Measurements from ENCODE around the gene S1PR2.
"Not testable (repeated sequence)": the region's sequence is repeated elsewhere in the genome, so short reads cannot be mapped to it uniquely, and the experiment has no call there.

S1PR2 gene

DNA sequence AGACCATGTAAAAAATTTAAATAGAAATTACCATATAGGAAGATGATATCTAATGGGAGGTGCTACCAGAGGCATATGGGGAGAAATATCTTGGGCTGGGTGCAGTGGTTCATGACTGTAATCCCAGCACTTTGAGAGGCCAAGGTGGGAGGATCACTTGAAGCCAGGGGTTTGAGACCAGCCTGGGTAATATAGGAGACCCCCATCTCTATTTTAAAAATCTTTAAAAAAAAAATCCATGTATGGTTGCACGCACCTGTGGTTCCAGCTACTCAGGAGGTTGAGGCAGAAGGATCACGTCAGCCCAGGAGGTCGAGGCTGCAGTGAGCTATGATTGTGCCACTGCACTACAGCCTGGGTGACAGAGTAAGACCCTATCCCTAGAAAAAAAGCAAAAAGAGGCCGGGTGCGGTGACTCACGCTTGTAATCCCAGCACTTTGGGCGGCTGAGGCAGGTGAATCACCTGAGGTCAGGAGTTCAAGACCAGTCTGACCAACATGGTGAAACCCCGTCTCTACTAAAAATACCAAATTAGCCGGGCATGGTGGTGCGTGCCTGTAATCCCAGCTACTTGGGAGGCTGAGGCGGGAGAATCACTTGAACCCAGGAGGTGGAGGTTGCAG, 10.8 kb upstream of the S1PR2 start:
- H3K9me3 ChIP-seq (ENCODE audit: control extremely low read depth in 1 of 5, control insufficient read depth in 4 of 5, insufficient read depth in 2 of 5, low read depth in 1 of 5, low read length in 4 of 5); H3K4me3 ChIP-seq (ENCODE audit: control insufficient read depth in 1 of 7, extremely low read depth in 1 of 7, insufficient read depth in 4 of 7, low read depth in 2 of 7, low read length in 6 of 7); DNase-seq; H3K27ac ChIP-seq (ENCODE audit: insufficient read depth in 1 of 2, low read depth in 1 of 2, low read length in 2 of 2, poor library complexity in 1 of 2, severe bottlenecking in 2 of 2); H3K27me3 ChIP-seq (replicated peaks in 2 of 5; ENCODE audit: control insufficient read depth in 4 of 5, insufficient read depth in 5 of 5, low read length in 4 of 5); H3K36me3 ChIP-seq (ENCODE audit: control insufficient read depth in 4 of 4, insufficient read depth in 4 of 4, low read length in 3 of 4); CTCF ChIA-PET; POLR2A ChIA-PET: not testable (repeated sequence)
- peaks cover 0 to 12% (median 9%) of the 10 kb centered on the region in 4 experiments for H3K4me1 ChIP-seq (ENCODE audit: control extremely low read depth in 1 of 4, control insufficient read depth in 4 of 4, insufficient read depth in 4 of 4, low read length in 3 of 4)
- 98% methylated on average over 11 of the region's 11 CpGs for WGBS (ENCODE audit: insufficient coverage)

DNA sequence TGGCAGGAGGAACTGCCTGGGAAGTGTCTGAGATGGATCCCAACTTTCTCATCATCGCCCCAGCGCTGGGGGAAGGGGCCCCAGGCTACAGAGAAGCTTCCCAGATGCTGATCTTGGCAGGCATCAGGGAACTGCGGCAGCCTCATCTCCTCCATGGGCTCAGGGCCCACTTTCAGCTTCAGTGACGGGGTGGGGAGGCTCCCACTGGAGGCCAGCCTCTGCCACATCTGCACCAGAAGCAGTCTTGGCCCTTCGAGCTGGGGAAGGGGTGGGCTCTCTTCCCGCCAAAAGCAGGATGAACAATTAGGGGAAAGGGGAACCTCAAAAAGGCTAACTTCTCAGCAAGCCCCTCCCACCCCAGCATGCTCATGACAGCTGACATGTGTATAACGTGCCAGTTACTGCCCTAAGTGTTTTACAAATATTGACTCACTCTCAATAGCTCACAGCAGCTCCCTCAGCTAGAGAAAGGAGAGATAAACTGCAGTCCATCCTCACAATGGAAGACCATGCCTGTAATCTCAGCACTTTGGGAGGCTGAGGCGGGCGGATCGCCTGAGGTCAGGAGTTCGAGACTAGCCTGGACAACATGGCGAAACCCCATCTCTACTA, 7.1 kb upstream of the S1PR2 start:
- Histone ChIP-seq H3K27me3 (replicated peaks in 2 of 5; ENCODE audit: control insufficient read depth in 4 of 5, insufficient read depth in 5 of 5, low read length in 4 of 5) (no peaks in the 10 kb centered on the region), H3K4me1 (ENCODE audit: control extremely low read depth in 1 of 4, control insufficient read depth in 4 of 4, insufficient read depth in 4 of 4, low read length in 3 of 4) (peaks cover 0 to 25% (median 19%) of the 10 kb centered on the region in 4 experiments), H3K9me3 (ENCODE audit: control extremely low read depth in 1 of 5, control insufficient read depth in 4 of 5, insufficient read depth in 2 of 5, low read depth in 1 of 5, low read length in 4 of 5) (no peaks in the 10 kb centered on the region), H3K36me3 (ENCODE audit: control insufficient read depth in 4 of 4, insufficient read depth in 4 of 4, low read length in 3 of 4) (no peaks in the 10 kb centered on the region), H3K27ac (ENCODE audit: insufficient read depth in 1 of 2, low read depth in 1 of 2, low read length in 2 of 2, poor library complexity in 1 of 2, severe bottlenecking in 2 of 2) (no peak overlapping the region), H3K4me3 (ENCODE audit: control insufficient read depth in 1 of 7, extremely low read depth in 1 of 7, insufficient read depth in 4 of 7, low read depth in 2 of 7, low read length in 6 of 7) (no peak overlapping the region)
- ChIA-PET POLR2A (interaction anchor here (0.5 to 0.6 kb wide), 2 partner anchors 11 to 49 kb away, joined by 3 read pairs; no protein-coding TSS in a partner anchor), CTCF (interaction anchor here (0.6 to 1.5 kb wide), 4 partner anchors 10 to 136 kb away, joined by 3 to 5 read pairs (median 4); no protein-coding TSS in a partner anchor)
- peak in 2 of 3 donors; percentile 52 to 56 for DNase-seq
- WGBS (ENCODE audit: insufficient coverage), result 93% methylated on average over 3 of the region's 12 CpGs

DNA sequence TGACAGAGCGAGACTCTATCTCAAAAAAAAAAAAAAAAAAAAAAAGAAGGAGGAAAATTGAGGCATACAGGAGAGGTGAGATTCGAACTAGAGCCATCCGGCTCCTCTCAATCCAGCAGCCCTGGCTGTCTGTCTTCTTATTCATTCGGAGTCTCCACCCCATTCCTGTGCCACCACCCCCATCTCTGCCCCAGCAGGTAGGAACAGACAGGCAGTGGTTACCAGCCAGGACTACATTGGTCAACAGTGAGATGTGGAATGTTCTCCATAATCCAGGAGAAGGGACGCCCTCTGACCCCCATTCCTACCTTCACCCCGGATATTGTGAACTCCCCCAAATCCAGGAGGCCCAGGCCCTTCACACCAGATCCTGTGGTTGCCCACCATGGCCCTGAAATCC, 6.6 kb upstream of the S1PR2 start:
- no peaks in the 10 kb centered on the region for H3K36me3 ChIP-seq (ENCODE audit: control insufficient read depth in 4 of 4, insufficient read depth in 4 of 4, low read length in 3 of 4)
- no peak for DNase-seq
- CTCF ChIA-PET, result interaction anchor here (0.6 to 2.6 kb wide), 4 partner anchors 9 to 137 kb away, joined by 3 to 13 read pairs (median 4); no protein-coding TSS in a partner anchor
- WGBS (ENCODE audit: insufficient coverage), result 90% methylated on average over 3 of the region's 6 CpGs
- no peaks in the 10 kb centered on the region for H3K9me3 ChIP-seq (ENCODE audit: control extremely low read depth in 1 of 5, control insufficient read depth in 4 of 5, insufficient read depth in 2 of 5, low read depth in 1 of 5, low read length in 4 of 5)
- no peaks in the 10 kb centered on the region for H3K27me3 ChIP-seq (replicated peaks in 2 of 5; ENCODE audit: control insufficient read depth in 4 of 5, insufficient read depth in 5 of 5, low read length in 4 of 5)
- no peak overlapping the region for H3K27ac ChIP-seq (ENCODE audit: insufficient read depth in 1 of 2, low read depth in 1 of 2, low read length in 2 of 2, poor library complexity in 1 of 2, severe bottlenecking in 2 of 2)
- POLR2A ChIA-PET, result interaction anchor here (0.6 kb wide), 1 partner anchor 10 kb away, joined by 3 read pairs; no protein-coding TSS in a partner anchor
- no peak overlapping the region for H3K4me3 ChIP-seq (ENCODE audit: control insufficient read depth in 1 of 7, extremely low read depth in 1 of 7, insufficient read depth in 4 of 7, low read depth in 2 of 7, low read length in 6 of 7)
- H3K4me1 ChIP-seq (ENCODE audit: control extremely low read depth in 1 of 4, control insufficient read depth in 4 of 4, insufficient read depth in 4 of 4, low read length in 3 of 4), result peaks cover 0 to 25% (median 19%) of the 10 kb centered on the region in 4 experiments

DNA sequence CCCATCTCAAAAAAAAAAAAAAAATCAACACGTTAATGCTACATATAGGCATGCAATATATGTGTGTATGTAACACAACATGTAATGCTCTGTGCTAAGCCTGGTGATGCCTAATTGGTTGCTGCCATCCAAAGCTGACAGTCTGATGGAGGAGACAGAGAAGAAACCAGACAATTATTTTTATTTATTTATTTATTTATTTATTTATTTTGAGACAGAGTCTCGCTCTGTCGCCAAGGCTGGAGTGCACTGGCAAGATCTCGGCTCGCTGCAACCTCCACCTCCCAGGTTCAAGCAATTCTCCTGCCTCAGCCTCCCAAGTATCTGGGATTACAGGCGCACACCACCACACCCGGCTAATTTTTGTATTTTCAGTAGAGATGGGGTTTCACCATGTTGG, 4.3 kb upstream of the S1PR2 start:
- no CpG with 5 or more reads among the region's 7 CpGs for WGBS (ENCODE audit: insufficient coverage)
- peaks cover 0 to 39% (median 26%) of the 10 kb centered on the region in 4 experiments for H3K4me1 ChIP-seq (ENCODE audit: control extremely low read depth in 1 of 4, control insufficient read depth in 4 of 4, insufficient read depth in 4 of 4, low read length in 3 of 4)
- H3K9me3 ChIP-seq (ENCODE audit: control extremely low read depth in 1 of 5, control insufficient read depth in 4 of 5, insufficient read depth in 2 of 5, low read depth in 1 of 5, low read length in 4 of 5); H3K4me3 ChIP-seq (ENCODE audit: control insufficient read depth in 1 of 7, extremely low read depth in 1 of 7, insufficient read depth in 4 of 7, low read depth in 2 of 7, low read length in 6 of 7); H3K27ac ChIP-seq (ENCODE audit: insufficient read depth in 1 of 2, low read depth in 1 of 2, low read length in 2 of 2, poor library complexity in 1 of 2, severe bottlenecking in 2 of 2); H3K36me3 ChIP-seq (ENCODE audit: control insufficient read depth in 4 of 4, insufficient read depth in 4 of 4, low read length in 3 of 4); DNase-seq; H3K27me3 ChIP-seq (replicated peaks in 2 of 5; ENCODE audit: control insufficient read depth in 4 of 5, insufficient read depth in 5 of 5, low read length in 4 of 5): not testable (repeated sequence)
- CTCF ChIA-PET, result interaction anchor here (1.1 to 2.6 kb wide), 3 partner anchors 13 to 16 kb away, joined by 4 to 13 read pairs (median 6); no protein-coding TSS in a partner anchor
- POLR2A ChIA-PET, result interaction anchor here (0.6 kb wide), 1 partner anchor 289 kb away, joined by 3 read pairs; no protein-coding TSS in a partner anchor

GRCh38 chr19:10235003-10235402, 3.9 kb upstream of the S1PR2 start:
- no peaks in the 10 kb centered on the region for H3K36me3 ChIP-seq (ENCODE audit: control insufficient read depth in 4 of 4, insufficient read depth in 4 of 4, low read length in 3 of 4)
- DNase-seq, result no peak
- no peaks in the 10 kb centered on the region for H3K27me3 ChIP-seq (replicated peaks in 2 of 5; ENCODE audit: control insufficient read depth in 4 of 5, insufficient read depth in 5 of 5, low read length in 4 of 5)
- WGBS (ENCODE audit: insufficient coverage), result no CpG with 5 or more reads among the region's 4 CpGs
- H3K27ac ChIP-seq (ENCODE audit: insufficient read depth in 1 of 2, low read depth in 1 of 2, low read length in 2 of 2, poor library complexity in 1 of 2, severe bottlenecking in 2 of 2), result no peak overlapping the region
- ChIA-PET POLR2A (no interaction called here), CTCF (interaction anchor here (1.2 kb wide), 1 partner anchor 16 kb away, joined by 6 read pairs; no protein-coding TSS in a partner anchor)
- H3K4me1 ChIP-seq (ENCODE audit: control extremely low read depth in 1 of 4, control insufficient read depth in 4 of 4, insufficient read depth in 4 of 4, low read length in 3 of 4), result peaks cover 0 to 43% (median 30%) of the 10 kb centered on the region in 4 experiments
- no peaks in the 10 kb centered on the region for H3K9me3 ChIP-seq (ENCODE audit: control extremely low read depth in 1 of 5, control insufficient read depth in 4 of 5, insufficient read depth in 2 of 5, low read depth in 1 of 5, low read length in 4 of 5)
- no peak overlapping the region for H3K4me3 ChIP-seq (ENCODE audit: control insufficient read depth in 1 of 7, extremely low read depth in 1 of 7, insufficient read depth in 4 of 7, low read depth in 2 of 7, low read length in 6 of 7)

- no peak for DNase-seq
- Histone ChIP-seq H3K4me3 (ENCODE audit: control insufficient read depth in 1 of 7, extremely low read depth in 1 of 7, insufficient read depth in 4 of 7, low read depth in 2 of 7, low read length in 6 of 7) (no peak overlapping the region), H3K27ac (ENCODE audit: insufficient read depth in 1 of 2, low read depth in 1 of 2, low read length in 2 of 2, poor library complexity in 1 of 2, severe bottlenecking in 2 of 2) (no peak overlapping the region), H3K36me3 (ENCODE audit: control insufficient read depth in 4 of 4, insufficient read depth in 4 of 4, low read length in 3 of 4) (no peaks in the 10 kb centered on the region), H3K9me3 (ENCODE audit: control extremely low read depth in 1 of 5, control insufficient read depth in 4 of 5, insufficient read depth in 2 of 5, low read depth in 1 of 5, low read length in 4 of 5) (no peaks in the 10 kb centered on the region), H3K4me1 (ENCODE audit: control extremely low read depth in 1 of 4, control insufficient read depth in 4 of 4, insufficient read depth in 4 of 4, low read length in 3 of 4) (peaks cover 0 to 47% (median 34%) of the 10 kb centered on the region in 4 experiments), H3K27me3 (replicated peaks in 2 of 5; ENCODE audit: control insufficient read depth in 4 of 5, insufficient read depth in 5 of 5, low read length in 4 of 5) (no peaks in the 10 kb centered on the region)
- 80% methylated on average over 1 of the region's 4 CpGs for WGBS (ENCODE audit: insufficient coverage)
- CTCF ChIA-PET, result interaction anchor here (1.0 to 1.2 kb wide), 2 partner anchors 14 to 16 kb away, joined by 4 to 5 read pairs; no protein-coding TSS in a partner anchor
- POLR2A ChIA-PET, result no interaction called here
Measured at GRCh38 chr19:10233946-10234345, 2.8 kb upstream of the S1PR2 start.
